A549 (cell line): ENCODE data around the gene FOXK1. TPM values are rescaled to one million over a fixed set of nuclear protein-coding genes. Genes with fewer than 3 reads are reported as not detected.
A peak's percentile ranks its signal among the peaks of the same experiment; 100 is the strongest.

Experiments used
- ATAC-seq, 2 experiments: fragments of 200-7000 bp in 1 of 2; fragments of >200 bp in 1 of 2; cut with Nextera tagmentation in 1 of 2; cut with Tn5 transposase in 1 of 2; 3 replicates each; pipeline versions ENCODE4 v1.8.0 to v1.9.1; 2018 to 2020; ENCODE audit warnings: mild to moderate bottlenecking in 1 of 2, moderate library complexity in 1 of 2
- CTCF ChIA-PET: fragments of 300-600 bp; sonication (Branson Sonifier 250); formaldehyde crosslinking; extraction: SDS; loops from one replicate; lab custom pipeline; 2021; ENCODE audit warnings: antibody characterized with exemption, inconsistent platforms; lab: Yijun Ruan, JAX
- POLR2A ChIA-PET: fragments of 350-600 bp; formaldehyde crosslinking; extraction: SDS; loops from one replicate; lab custom pipeline; 2021; ENCODE audit warnings: antibody characterized with exemption, inconsistent platforms; lab: Yijun Ruan, JAX
- DNase-seq, 2 experiments: peaks; one replicate each; pipeline versions ENCODE4 v3.0.0 to v3.0.0-alpha.2; 2011 to 2016; ENCODE audit warnings: low read depth in 1 of 2, low spot score in 1 of 2
- FAIRE-seq: peaks from 2 replicates; lab custom pipeline; 2011; peaks lifted over from hg19 to GRCh38; lab: Jason Lieb, UNC
- H3K27ac ChIP-seq, 2 experiments: fragments of >200 bp; sonication (Bioruptor Twin); formaldehyde crosslinking; 3 replicates each; pipeline ENCODE4 v1.5.1; 2016 to 2017
- H3K4me1 ChIP-seq: fragments of >200 bp; sonication (Bioruptor Twin); formaldehyde crosslinking; 3 replicates; pipeline ENCODE4 v1.6.1; 2016
- H3K4me2 ChIP-seq: fragments of >200 bp; sonication (Bioruptor Twin); formaldehyde crosslinking; 3 replicates; pipeline ENCODE4 v1.6.1; 2016
- H3K4me3 ChIP-seq: fragments of >200 bp; sonication (Bioruptor Twin); formaldehyde crosslinking; 3 replicates; pipeline ENCODE4 v1.5.1; 2016
- H3K9me3 ChIP-seq: fragments of >200 bp; sonication (Bioruptor Twin); formaldehyde crosslinking; 3 replicates; pipeline ENCODE4 v1.6.1; 2016
- BHLHE40 ChIP-seq: IDR thresholded peaks from 2 replicates; pipeline ENCODE4 v1.6.1; 2012; ENCODE audit warnings: low read depth, low read length, inconsistent platforms
- CHD2 ChIP-seq: fragments of 150-350 bp; IDR thresholded peaks from 2 replicates; pipeline ENCODE4 v1.6.1; 2014; ENCODE audit warnings: low read length; ENCODE audit not compliant: partially characterized antibody
- CHD4 ChIP-seq: fragments of 200-600 bp; sonication (generic); IDR thresholded peaks from 2 replicates; pipeline ENCODE4 v1.6.1; 2016; ENCODE audit warnings: antibody characterized with exemption, mild to moderate bottlenecking, borderline replicate concordance
- FOSB ChIP-seq: fragments of 250-450 bp; sonication (Bioruptor Pico); IDR thresholded peaks from 2 replicates; pipeline ENCODE4 v1.5.0; 2020; ENCODE audit warnings: mild to moderate bottlenecking, moderate library complexity
- FOSL2 ChIP-seq, 2 experiments: fragments of 450-650 bp in 1 of 2; fragments of >200 bp in 1 of 2; sonication (Bioruptor Twin) in 1 of 2; formaldehyde crosslinking; IDR thresholded peaks; 2 replicates each; pipeline versions ENCODE4 v1.5.0 to v1.6.1; 2016 to 2020; ENCODE audit warnings: mild to moderate bottlenecking in 1 of 2, moderate library complexity in 1 of 2
- FOXS1 ChIP-seq: fragments of 250-450 bp; sonication (Bioruptor Pico); IDR thresholded peaks from 2 replicates; pipeline ENCODE4 v1.5.0; 2020; ENCODE audit warnings: mild to moderate bottlenecking, moderate library complexity
- HEYL ChIP-seq: fragments of 250-450 bp; sonication (Bioruptor Pico); IDR thresholded peaks from 2 replicates; pipeline ENCODE4 v1.8.0; 2021; ENCODE audit warnings: mild to moderate bottlenecking, moderate library complexity
- HOXB13 ChIP-seq: fragments of 250-450 bp; sonication (Bioruptor Pico); IDR thresholded peaks from 2 replicates; pipeline ENCODE4 v1.5.0; 2020; ENCODE audit warnings: low read depth, mild to moderate bottlenecking, moderate library complexity
- JUNB ChIP-seq: fragments of >200 bp; sonication (Bioruptor Twin); formaldehyde crosslinking; IDR thresholded peaks from 2 replicates; pipeline ENCODE4 v1.6.1; 2016
- MYC ChIP-seq: IDR thresholded peaks from 2 replicates; pipeline ENCODE4 v1.6.1; 2012; ENCODE audit warnings: mild to moderate bottlenecking, inconsistent platforms, low read length, improper control_type of control experiment, borderline replicate concordance
- NPAS2 ChIP-seq: fragments of 250-450 bp; sonication (Bioruptor Pico); IDR thresholded peaks from 2 replicates; pipeline ENCODE4 v1.8.0; 2022; ENCODE audit warnings: mild to moderate bottlenecking, moderate library complexity, borderline replicate concordance
- RARB ChIP-seq: fragments of 250-450 bp; sonication (Bioruptor Pico); IDR thresholded peaks from 2 replicates; pipeline ENCODE4 v1.8.0; 2021; ENCODE audit warnings: mild to moderate bottlenecking, moderate library complexity
- RCOR1 ChIP-seq: fragments of 150-350 bp; IDR thresholded peaks from 2 replicates; pipeline ENCODE4 v1.6.1; 2014; ENCODE audit warnings: antibody characterized with exemption, low read length, low read depth
- RFX5 ChIP-seq: fragments of 450-650 bp; IDR thresholded peaks from 2 replicates; pipeline ENCODE4 v1.7.1; 2014; ENCODE audit warnings: antibody characterized with exemption, mild to moderate bottlenecking, moderate library complexity
- SMC3 ChIP-seq: fragments of >200 bp; sonication (Bioruptor Twin); formaldehyde crosslinking; IDR thresholded peaks from 3 replicates; pipeline ENCODE4 v1.6.1; 2018; ENCODE audit warnings: inconsistent platforms
- WGBS: methylation state at CpG from one replicate; pipeline ENCODE4 v1.1.6; 2017; ENCODE audit errors: missing lambda C conversion rate; 5-methylcytosine and 5-hydroxymethylcytosine counted together
- polyA plus RNA-seq, 4 experiments: library from polyadenylated mRNA; depleted of rRNA in 3 of 4; stranded (reverse); fragments of >200 nt; fragmentation: RNase III in 1 of 4; extraction: RNeasy Plus Mini Kit Qiagen cat#74134 plus additional on column Dnase treatment in 1 of 4; gene quantifications; 2 replicates in 3 of 4; 3 replicates in 1 of 4; pipeline ENCODE4 v1.2.3, GENCODE V29; 2011 to 2017
- TF ChIP-seq, protein P1 (sequence below): fragments of 250-450 bp; sonication (Bioruptor Pico); IDR thresholded peaks from 2 replicates; pipeline ENCODE4 v1.5.0; 2021; ENCODE audit warnings: mild to moderate bottlenecking, moderate library complexity, borderline replicate concordance
- TF ChIP-seq, protein P2 (sequence below): IDR thresholded peaks from 2 replicates; pipeline ENCODE4 v1.6.1; 2012
- TF ChIP-seq, protein P3 (sequence below): fragments of 150-350 bp; IDR thresholded peaks from 2 replicates; pipeline ENCODE4 v1.6.1; 2014; ENCODE audit warnings: low read depth, mild to moderate bottlenecking, low read length
- TF ChIP-seq, protein P4 (sequence below): fragments of >200 bp; sonication (Bioruptor Twin); formaldehyde crosslinking; IDR thresholded peaks from 3 replicates; pipeline ENCODE4 v1.6.1; 2016

FOXK1 gene
- polyA plus RNA-seq, 2 of the 4 experiments (the other 2 are of a cell fraction), result 6.8 to 10.9 TPM

DNA sequence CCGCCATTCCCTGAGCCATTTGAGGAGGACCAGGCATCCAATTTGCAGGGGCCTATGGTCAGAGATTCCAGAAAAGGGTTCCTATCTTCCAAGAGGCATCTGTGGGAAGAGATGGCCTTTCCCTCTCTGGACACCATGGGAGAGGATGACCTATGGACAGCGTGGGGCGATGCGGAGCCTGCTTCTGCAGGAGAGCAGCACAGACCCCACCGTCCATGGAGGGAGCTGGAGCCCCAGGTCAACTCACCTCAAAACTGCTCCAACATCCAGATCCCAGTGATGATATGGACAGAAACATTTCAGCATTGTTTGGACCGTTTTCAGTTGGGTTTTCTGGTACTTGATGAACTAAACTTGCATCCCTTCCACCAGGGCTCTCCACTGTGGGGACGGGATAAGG, 34.0 kb upstream of the FOXK1 start:
- POLR2A ChIA-PET, result no interaction called here
- FAIRE-seq (no peak), ATAC-seq (no peak; a peak in 1 of 6 replicates)

DNA sequence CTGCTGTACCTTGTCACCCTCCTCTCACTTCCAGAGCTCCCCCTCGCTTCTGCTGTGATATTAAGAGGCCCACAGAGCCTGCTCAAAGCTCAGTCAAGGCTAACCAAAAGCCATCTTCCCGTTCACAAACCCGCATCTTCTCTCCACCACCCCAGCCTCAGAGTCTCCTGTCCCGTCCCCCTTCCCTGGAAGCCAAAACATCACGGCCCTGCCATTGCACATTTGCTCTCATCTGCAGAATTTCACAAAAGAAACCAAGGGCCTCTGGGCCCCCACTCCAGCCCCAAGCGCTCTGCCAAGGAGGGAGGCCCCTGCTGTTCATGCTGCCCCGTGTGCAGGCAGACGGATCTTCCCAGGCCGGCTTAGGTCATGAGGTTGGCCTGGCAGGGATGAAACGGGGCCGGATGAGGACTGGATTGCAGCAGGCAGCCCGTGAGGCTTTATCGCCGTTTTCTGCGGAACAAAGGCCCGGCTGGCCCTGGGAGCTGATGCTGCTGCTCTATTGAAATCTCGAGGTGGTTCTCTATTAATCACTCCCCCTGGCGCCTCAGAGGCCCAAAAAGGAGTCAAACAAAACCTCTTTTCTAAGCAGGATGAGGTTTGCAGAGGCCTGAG, 31.6 kb upstream of the FOXK1 start:
- ATAC-seq (peak in 1 of 2 experiments; percentile 19; a peak in 1 of 6 replicates), DNase-seq (no peak), FAIRE-seq (no peak)
- ChIA-PET CTCF (interaction anchor here (0.6 to 1.3 kb wide), 5 partner anchors 9 to 375 kb away, joined by 3 to 5 read pairs (median 4); no protein-coding TSS in a partner anchor), POLR2A (no interaction called here)
- 82% methylated on average over 14 of the region's 18 CpGs for WGBS
- H3K27ac ChIP-seq, result peak overlapping the region in 1 of 2 experiments; percentile 55; a peak in 3 of 6 replicates
- peaks cover 6% of the 10 kb centered on the region; the same call in 1 of the 3 replicates for H3K4me1 ChIP-seq
- no peaks in the 10 kb centered on the region for H3K9me3 ChIP-seq
- TF ChIP-seq NPAS2 (CRISPR knock-in tag) (no peak), RARB (no peak), RFX5 (no peak), HOXB13 (CRISPR knock-in tag) (no peak), BHLHE40 (no peak), FOSB (no peak), FOXS1 (CRISPR knock-in tag) (no peak)
- TF ChIP-seq, protein P1, sequence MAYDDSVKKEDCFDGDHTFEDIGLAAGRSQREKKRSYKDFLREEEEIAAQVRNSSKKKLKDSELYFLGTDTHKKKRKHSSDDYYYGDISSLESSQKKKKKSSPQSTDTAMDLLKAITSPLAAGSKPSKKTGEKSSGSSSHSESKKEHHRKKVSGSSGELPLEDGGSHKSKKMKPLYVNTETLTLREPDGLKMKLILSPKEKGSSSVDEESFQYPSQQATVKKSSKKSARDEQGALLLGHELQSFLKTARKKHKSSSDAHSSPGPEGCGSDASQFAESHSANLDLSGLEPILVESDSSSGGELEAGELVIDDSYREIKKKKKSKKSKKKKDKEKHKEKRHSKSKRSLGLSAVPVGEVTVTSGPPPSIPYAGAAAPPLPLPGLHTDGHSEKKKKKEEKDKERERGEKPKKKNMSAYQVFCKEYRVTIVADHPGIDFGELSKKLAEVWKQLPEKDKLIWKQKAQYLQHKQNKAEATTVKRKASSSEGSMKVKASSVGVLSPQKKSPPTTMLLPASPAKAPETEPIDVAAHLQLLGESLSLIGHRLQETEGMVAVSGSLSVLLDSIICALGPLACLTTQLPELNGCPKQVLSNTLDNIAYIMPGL, result no peak
- no peak overlapping the region for H3K4me2 ChIP-seq
- H3K4me3 ChIP-seq, result no peak overlapping the region

More for the DNA sequence above, 34.0 kb upstream of the FOXK1 start:
- Histone ChIP-seq H3K9me3 (no peaks in the 10 kb centered on the region), H3K27ac (no peak overlapping the region), H3K4me3 (no peak overlapping the region), H3K4me2 (no peak overlapping the region), H3K4me1 (peaks cover 6% of the 10 kb centered on the region; the same call in 1 of the 3 replicates)
- TF ChIP-seq CHD4, result no peak
- TF ChIP-seq HEYL, result no peak
- TF ChIP-seq, protein P2, sequence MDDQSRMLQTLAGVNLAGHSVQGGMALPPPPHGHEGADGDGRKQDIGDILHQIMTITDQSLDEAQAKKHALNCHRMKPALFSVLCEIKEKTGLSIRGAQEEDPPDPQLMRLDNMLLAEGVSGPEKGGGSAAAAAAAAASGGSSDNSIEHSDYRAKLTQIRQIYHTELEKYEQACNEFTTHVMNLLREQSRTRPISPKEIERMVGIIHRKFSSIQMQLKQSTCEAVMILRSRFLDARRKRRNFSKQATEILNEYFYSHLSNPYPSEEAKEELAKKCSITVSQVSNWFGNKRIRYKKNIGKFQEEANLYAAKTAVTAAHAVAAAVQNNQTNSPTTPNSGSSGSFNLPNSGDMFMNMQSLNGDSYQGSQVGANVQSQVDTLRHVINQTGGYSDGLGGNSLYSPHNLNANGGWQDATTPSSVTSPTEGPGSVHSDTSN, result no peak
- no peak for TF ChIP-seq RCOR1
- TF ChIP-seq SMC3, result no peak
- no peak for TF ChIP-seq CHD2
- TF ChIP-seq BHLHE40, result no peak
- TF ChIP-seq, protein P3, sequence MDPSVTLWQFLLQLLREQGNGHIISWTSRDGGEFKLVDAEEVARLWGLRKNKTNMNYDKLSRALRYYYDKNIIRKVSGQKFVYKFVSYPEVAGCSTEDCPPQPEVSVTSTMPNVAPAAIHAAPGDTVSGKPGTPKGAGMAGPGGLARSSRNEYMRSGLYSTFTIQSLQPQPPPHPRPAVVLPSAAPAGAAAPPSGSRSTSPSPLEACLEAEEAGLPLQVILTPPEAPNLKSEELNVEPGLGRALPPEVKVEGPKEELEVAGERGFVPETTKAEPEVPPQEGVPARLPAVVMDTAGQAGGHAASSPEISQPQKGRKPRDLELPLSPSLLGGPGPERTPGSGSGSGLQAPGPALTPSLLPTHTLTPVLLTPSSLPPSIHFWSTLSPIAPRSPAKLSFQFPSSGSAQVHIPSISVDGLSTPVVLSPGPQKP, result no peak
- TF ChIP-seq, protein P4, sequence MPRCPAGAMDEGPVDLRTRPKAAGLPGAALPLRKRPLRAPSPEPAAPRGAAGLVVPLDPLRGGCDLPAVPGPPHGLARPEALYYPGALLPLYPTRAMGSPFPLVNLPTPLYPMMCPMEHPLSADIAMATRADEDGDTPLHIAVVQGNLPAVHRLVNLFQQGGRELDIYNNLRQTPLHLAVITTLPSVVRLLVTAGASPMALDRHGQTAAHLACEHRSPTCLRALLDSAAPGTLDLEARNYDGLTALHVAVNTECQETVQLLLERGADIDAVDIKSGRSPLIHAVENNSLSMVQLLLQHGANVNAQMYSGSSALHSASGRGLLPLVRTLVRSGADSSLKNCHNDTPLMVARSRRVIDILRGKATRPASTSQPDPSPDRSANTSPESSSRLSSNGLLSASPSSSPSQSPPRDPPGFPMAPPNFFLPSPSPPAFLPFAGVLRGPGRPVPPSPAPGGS, result no peak
- TF ChIP-seq JUNB, result no peak
- TF ChIP-seq MYC, result no peak
- no peak for TF ChIP-seq FOSL2 (IDR thresholded peaks at IDR 0.05)
- no peak for TF ChIP-seq FOSL2 (CRISPR knock-in tag; IDR thresholded peaks at IDR 0.05)
- WGBS, result 80% methylated on average over 7 of the region's 7 CpGs
- CTCF ChIA-PET, result interaction anchor here (0.8 to 4.8 kb wide), 5 partner anchors 11 to 751 kb away, joined by 3 to 18 read pairs (median 4); no protein-coding TSS in a partner anchor
- no peak for DNase-seq
